Suprapubic skin (tissue), 4 donors: ENCODE results near the gene ARVCF.

ENCODE experiments used
- CTCF ChIP-seq, 2 donors: fragments of 200-600 bp in 1 of 2; fragments of 450-650 bp in 1 of 2; sonication (generic) in 1 of 2; IDR thresholded peaks; one replicate each; pipeline ENCODE4 v1.5.1; 2016 to 2019; ENCODE audit warnings: antibody characterized with exemption in 2 of 2, mild to moderate bottlenecking in 1 of 2, moderate library complexity in 1 of 2
- EP300 ChIP-seq: sonication (generic); formaldehyde crosslinking; IDR thresholded peaks from one replicate; pipeline ENCODE4 v1.6.1; 2017; ENCODE audit warnings: antibody characterized with exemption
- POLR2A ChIP-seq, 2 donors: fragments of 450-650 bp; IDR thresholded peaks; one replicate each; pipeline ENCODE4 v1.6.1; 2017; ENCODE audit warnings: antibody characterized with exemption in 2 of 2, mild to moderate bottlenecking in 2 of 2, moderate library complexity in 2 of 2
- POLR2AphosphoS5 ChIP-seq, 3 donors: sonication (generic); formaldehyde crosslinking; IDR thresholded peaks; one replicate each; pipeline ENCODE4 v1.6.1; 2017; ENCODE audit warnings: antibody characterized with exemption in 3 of 3

DNA sequence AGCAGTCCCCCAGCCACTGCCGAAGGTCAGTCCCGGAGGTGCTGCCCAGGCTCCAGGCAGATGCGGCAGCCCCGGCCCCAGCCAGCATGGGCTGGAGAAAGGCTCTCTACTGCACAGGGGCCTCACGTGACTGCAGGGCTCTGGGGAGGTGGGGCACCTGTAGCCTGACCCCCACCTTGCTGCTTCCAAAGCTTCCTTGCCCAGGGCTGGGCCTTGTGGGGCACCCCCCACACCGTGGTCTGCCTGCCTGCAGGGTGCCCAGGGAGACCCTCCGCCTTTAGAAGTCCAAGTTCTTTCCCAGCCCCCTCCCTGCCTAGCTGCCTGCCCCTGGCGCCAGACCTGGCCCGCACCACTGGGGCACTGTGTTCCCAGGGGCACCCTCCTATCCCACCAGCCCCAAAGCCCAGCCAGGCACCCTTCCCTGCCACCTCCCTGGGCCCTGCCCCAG is 46.6 kb downstream of the ARVCF start:
- TF ChIP-seq POLR2A (IDR thresholded peaks at IDR 0.05): no peak
- TF ChIP-seq CTCF (IDR thresholded peaks at IDR 0.05): no peak
- TF ChIP-seq EP300: no peak
- no peak for TF ChIP-seq POLR2AphosphoS5 (IDR thresholded peaks at IDR 0.05)
